ENCODE data around the gene RAD9A. TPM values are rescaled to one million over a fixed set of nuclear protein-coding genes. Genes with fewer than 3 reads are reported as not detected.

The RAD9A gene
- total and polyA plus RNA-seq, 9 of the 15 experiments (the other 6 are each of a cell fraction or from before 2014, with no cell fraction given) = 1.4 to 41.2 (median 16.1) TPM

DNA sequence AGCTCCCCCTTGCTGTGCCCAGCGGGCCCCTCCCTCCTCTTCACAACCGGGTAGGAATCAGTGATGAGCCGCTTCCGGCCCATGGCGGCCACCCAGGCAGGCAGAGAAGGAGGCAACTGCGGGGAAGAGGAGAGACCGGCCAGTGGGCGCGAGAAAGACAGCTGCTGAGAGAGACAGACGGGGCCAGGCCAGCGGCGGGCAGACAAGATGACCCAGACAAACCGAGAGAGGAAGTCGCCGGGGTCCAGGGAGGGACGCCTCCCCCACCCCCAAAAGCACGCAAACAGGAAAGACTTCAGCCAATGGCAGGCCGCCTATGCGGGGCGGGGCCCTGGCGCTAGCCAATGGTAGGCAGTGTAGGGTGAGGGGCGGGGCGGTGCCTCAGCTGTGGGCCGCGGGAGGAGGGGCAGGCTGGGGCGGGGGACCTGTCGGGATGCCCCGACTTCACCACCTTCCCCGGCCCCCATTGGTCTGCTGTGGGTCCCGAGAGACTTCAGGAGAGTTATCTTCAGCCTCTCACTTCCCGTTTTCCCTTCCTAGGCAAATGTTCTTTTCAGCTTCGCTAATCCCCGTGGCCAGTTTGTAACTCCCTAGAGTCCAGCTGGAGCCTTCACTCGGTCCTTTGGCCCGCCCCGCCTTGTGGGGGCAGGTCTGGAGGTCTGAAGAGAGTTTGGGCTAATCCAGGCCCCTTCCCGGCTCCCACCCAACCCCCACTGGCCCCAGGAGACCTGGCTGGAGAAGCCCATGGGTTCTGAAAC lies 38.3 kb upstream of the RAD9A start, which contains the start of gene POLD4 (continued):
- no peak for TF ChIP-seq ZC3H11A (IDR thresholded peaks at IDR 0.05; ENCODE audit: low read depth, low read length)
- peak; percentile 39 for TF ChIP-seq POLR2AphosphoS5 (IDR thresholded peaks at IDR 0.05; ENCODE audit: control insufficient read depth, insufficient read depth, low read depth, low read length)
- TF ChIP-seq SMARCA4 (IDR thresholded peaks at IDR 0.05) = peak; percentile 47
- TF ChIP-seq RBM25 (IDR thresholded peaks at IDR 0.05; ENCODE audit: low read depth, low read length, severe bottlenecking) = peak; percentile 67
- peak; percentile 94 for TF ChIP-seq POLR2G (IDR thresholded peaks at IDR 0.05; ENCODE audit: low read depth, low read length)
- no peak; the same call in 1 of the 2 replicates for TF ChIP-seq LARP7 (IDR thresholded peaks at IDR 0.05)
- peak; percentile 81; the same call in 1 of the 2 replicates for TF ChIP-seq PHF8 (IDR thresholded peaks at IDR 0.05; ENCODE audit: borderline replicate concordance, low read length)
- 0 out of 2 replicates have a peak, but pooled peaks have one; percentile 25 for TF ChIP-seq MTA3 (IDR thresholded peaks at IDR 0.05; ENCODE audit: borderline replicate concordance)
- TF ChIP-seq SP1 (CRISPR knock-in tag; IDR thresholded peaks at IDR 0.05) = peak; percentile 84
- TF ChIP-seq GTF2A2 (tag; IDR thresholded peaks at IDR 0.05) = no peak
- TF ChIP-seq SNRNP70 (optimal IDR thresholded peaks at IDR 0.05; ENCODE audit: low read depth, low read length) = no peak
- TF ChIP-seq POLR2B (IDR thresholded peaks at IDR 0.05; ENCODE audit: low read depth, partially characterized antibody) = peak; percentile 83
- TF ChIP-seq ZNF263 (CRISPR knock-in tag; IDR thresholded peaks at IDR 0.05; ENCODE audit: borderline replicate concordance) = 0 out of 2 replicates have a peak, but pooled peaks have one; percentile 44
- TF ChIP-seq EGR1 (conservative IDR thresholded peaks at IDR 0.05) = peak; percentile 66
- TF ChIP-seq KDM4B (IDR thresholded peaks at IDR 0.05; ENCODE audit: borderline replicate concordance in 2 of 2, low read depth in 1 of 2) = peak in 1 of 2 experiments; percentile 65; a peak in 1 of 4 replicates
- TF ChIP-seq BMI1 (IDR thresholded peaks at IDR 0.05; ENCODE audit: low read length) = no peak
- no peak for TF ChIP-seq JUND (IDR thresholded peaks at IDR 0.05; ENCODE audit: borderline replicate concordance, low read depth, low read length)
- no peak; the same call in 2 of the 3 replicates for TF ChIP-seq JUND (tag; IDR thresholded peaks at IDR 0.05; ENCODE audit: borderline replicate concordance, low read depth, low read length)
- TF ChIP-seq FOXA3 (CRISPR knock-in tag; conservative IDR thresholded peaks at IDR 0.05 in 1 of 2, IDR thresholded peaks at IDR 0.05 in 1 of 2) = no peak
- TF ChIP-seq, protein P1, sequence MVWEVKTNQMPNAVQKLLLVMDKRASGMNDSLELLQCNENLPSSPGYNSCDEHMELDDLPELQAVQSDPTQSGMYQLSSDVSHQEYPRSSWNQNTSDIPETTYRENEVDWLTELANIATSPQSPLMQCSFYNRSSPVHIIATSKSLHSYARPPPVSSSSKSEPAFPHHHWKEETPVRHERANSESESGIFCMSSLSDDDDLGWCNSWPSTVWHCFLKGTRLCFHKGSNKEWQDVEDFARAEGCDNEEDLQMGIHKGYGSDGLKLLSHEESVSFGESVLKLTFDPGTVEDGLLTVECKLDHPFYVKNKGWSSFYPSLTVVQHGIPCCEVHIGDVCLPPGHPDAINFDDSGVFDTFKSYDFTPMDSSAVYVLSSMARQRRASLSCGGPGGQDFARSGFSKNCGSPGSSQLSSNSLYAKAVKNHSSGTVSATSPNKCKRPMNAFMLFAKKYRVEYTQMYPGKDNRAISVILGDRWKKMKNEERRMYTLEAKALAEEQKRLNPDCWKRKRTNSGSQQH (CRISPR knock-in tag; IDR thresholded peaks at IDR 0.05) = 0 out of 2 replicates have a peak, but pooled peaks have one; percentile 31
- TF ChIP-seq, protein P2, sequence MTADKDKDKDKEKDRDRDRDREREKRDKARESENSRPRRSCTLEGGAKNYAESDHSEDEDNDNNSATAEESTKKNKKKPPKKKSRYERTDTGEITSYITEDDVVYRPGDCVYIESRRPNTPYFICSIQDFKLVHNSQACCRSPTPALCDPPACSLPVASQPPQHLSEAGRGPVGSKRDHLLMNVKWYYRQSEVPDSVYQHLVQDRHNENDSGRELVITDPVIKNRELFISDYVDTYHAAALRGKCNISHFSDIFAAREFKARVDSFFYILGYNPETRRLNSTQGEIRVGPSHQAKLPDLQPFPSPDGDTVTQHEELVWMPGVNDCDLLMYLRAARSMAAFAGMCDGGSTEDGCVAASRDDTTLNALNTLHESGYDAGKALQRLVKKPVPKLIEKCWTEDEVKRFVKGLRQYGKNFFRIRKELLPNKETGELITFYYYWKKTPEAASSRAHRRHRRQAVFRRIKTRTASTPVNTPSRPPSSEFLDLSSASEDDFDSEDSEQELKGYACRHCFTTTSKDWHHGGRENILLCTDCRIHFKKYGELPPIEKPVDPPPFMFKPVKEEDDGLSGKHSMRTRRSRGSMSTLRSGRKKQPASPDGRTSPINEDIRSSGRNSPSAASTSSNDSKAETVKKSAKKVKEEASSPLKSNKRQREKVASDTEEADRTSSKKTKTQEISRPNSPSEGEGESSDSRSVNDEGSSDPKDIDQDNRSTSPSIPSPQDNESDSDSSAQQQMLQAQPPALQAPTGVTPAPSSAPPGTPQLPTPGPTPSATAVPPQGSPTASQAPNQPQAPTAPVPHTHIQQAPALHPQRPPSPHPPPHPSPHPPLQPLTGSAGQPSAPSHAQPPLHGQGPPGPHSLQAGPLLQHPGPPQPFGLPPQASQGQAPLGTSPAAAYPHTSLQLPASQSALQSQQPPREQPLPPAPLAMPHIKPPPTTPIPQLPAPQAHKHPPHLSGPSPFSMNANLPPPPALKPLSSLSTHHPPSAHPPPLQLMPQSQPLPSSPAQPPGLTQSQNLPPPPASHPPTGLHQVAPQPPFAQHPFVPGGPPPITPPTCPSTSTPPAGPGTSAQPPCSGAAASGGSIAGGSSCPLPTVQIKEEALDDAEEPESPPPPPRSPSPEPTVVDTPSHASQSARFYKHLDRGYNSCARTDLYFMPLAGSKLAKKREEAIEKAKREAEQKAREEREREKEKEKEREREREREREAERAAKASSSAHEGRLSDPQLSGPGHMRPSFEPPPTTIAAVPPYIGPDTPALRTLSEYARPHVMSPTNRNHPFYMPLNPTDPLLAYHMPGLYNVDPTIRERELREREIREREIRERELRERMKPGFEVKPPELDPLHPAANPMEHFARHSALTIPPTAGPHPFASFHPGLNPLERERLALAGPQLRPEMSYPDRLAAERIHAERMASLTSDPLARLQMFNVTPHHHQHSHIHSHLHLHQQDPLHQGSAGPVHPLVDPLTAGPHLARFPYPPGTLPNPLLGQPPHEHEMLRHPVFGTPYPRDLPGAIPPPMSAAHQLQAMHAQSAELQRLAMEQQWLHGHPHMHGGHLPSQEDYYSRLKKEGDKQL (CRISPR knock-in tag; IDR thresholded peaks at IDR 0.05; ENCODE audit: borderline replicate concordance) = no peak
